ENCODE measurements around the gene KCNT2. TPM values are rescaled to one million over a fixed set of nuclear protein-coding genes. Genes with fewer than 3 reads are reported as not detected.

KCNT2 gene
- polyA plus RNA-seq, 1 of the 3 experiments (the other 2 are of a cell fraction), result 0.56 TPM

DNA sequence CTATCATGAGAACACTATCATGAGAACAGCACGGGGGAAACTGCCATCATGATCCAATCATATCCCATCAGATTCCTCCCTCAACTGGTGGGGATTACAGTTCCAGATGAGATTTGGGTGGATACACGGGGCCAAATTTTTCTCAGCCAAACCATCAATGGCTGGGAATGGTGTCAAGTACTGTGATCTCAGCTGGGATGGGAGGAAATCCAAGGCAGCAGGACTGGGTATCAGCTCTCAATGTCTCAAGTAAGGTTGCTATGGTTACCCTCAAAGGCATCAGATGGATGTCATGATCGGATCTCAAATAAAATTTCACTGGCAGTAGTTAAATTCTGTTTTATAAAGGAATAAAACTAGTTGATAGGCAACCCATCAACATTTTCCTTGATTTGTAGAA lies 399.0 kb downstream of the KCNT2 start (continued):
- TF ChIP-seq, protein P1, sequence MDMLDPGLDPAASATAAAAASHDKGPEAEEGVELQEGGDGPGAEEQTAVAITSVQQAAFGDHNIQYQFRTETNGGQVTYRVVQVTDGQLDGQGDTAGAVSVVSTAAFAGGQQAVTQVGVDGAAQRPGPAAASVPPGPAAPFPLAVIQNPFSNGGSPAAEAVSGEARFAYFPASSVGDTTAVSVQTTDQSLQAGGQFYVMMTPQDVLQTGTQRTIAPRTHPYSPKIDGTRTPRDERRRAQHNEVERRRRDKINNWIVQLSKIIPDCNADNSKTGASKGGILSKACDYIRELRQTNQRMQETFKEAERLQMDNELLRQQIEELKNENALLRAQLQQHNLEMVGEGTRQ (IDR thresholded peaks at IDR 0.05; ENCODE audit: borderline replicate concordance, low read depth, low read length), result no peak
- no peak for TF ChIP-seq YY1 (IDR thresholded peaks at IDR 0.05; ENCODE audit: low read depth)

DNA sequence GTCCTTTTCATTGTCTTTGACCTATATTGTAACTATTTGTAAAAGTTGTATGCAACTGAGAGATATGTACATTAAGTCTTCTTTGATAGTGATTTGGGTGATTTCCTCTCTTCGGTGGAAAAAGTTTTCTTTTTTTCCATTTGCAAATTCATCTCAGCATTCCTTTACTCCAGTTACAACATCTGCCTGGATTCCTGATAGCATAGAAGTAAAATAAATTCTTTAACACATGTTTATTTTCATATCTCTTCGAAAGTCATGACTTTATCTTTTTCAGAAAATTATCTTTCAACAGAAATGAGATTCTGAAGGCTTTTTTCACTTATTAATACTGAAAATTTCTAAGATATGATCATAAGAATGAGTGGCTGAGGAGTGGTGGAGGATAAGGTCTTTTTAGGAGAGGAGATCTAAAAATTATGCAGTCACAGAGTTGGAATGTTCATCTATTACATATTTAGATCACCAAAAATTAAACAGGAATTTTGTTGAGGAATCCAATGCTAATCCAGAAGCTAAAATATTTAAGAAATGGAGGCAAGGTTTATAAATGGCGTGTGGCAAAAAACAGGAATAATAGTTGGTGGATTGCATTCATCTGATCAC lies 400.5 kb downstream of the KCNT2 start:
- no peak overlapping the region for H3K9ac ChIP-seq
- no peak overlapping the region for H3K27ac ChIP-seq (ENCODE audit: low read depth in 2 of 2, low read length in 1 of 2)
- H3K9me2 ChIP-seq, result no peaks in the 10 kb centered on the region
- 70% methylated on average over 3 of the region's 3 CpGs for WGBS (ENCODE audit: low lambda C conversion rate)
- ChIA-PET POLR2A (no interaction called here), CTCF (no interaction called here)
- H3K79me2 ChIP-seq (ENCODE audit: insufficient read depth), result no peaks in the 10 kb centered on the region
- H3K4me3 ChIP-seq (ENCODE audit: low read depth in 2 of 2, low read length in 1 of 2), result no peak overlapping the region
- H2AFZ ChIP-seq (ENCODE audit: low read depth), result no peak overlapping the region
- H4K20me1 ChIP-seq (ENCODE audit: insufficient read depth), result no peaks in the 10 kb centered on the region
- H3K4me1 ChIP-seq (ENCODE audit: control insufficient read depth in 1 of 2, insufficient read depth in 2 of 2, low read depth in 1 of 2, low read length in 1 of 2), result peaks cover 0 to 2% of the 10 kb centered on the region in 2 experiments; a peak in 2 of 4 replicates
- H3K27me3 ChIP-seq (ENCODE audit: insufficient read depth), result no peaks in the 10 kb centered on the region
- TF ChIP-seq JUND (IDR thresholded peaks at IDR 0.05) (no peak), GABPA (IDR thresholded peaks at IDR 0.05; ENCODE audit: low read depth) (no peak), NRF1 (IDR thresholded peaks at IDR 0.05; ENCODE audit: low read depth, low read length) (no peak), CHD2 (IDR thresholded peaks at IDR 0.05; ENCODE audit: low read length, partially characterized antibody) (no peak), SMC3 (IDR thresholded peaks at IDR 0.05; ENCODE audit: low read depth, low read length) (no peak), NFIC (IDR thresholded peaks at IDR 0.05; ENCODE audit: borderline replicate concordance) (no peak), EZH2phosphoT487 (IDR thresholded peaks at IDR 0.05; ENCODE audit: borderline replicate concordance, low read depth) (no peak), SIN3A (IDR thresholded peaks at IDR 0.05; ENCODE audit: borderline replicate concordance, low read depth, low read length) (no peak), FOXJ3 (CRISPR knock-in tag; IDR thresholded peaks at IDR 0.05) (no peak), MXI1 (IDR thresholded peaks at IDR 0.05; ENCODE audit: low read depth, low read length) (no peak), RFX5 (IDR thresholded peaks at IDR 0.05; ENCODE audit: low read length) (no peak)
- TF ChIP-seq, protein P2, sequence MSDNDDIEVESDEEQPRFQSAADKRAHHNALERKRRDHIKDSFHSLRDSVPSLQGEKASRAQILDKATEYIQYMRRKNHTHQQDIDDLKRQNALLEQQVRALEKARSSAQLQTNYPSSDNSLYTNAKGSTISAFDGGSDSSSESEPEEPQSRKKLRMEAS (IDR thresholded peaks at IDR 0.05; ENCODE audit: low read depth), result no peak
- TF ChIP-seq, protein P3, sequence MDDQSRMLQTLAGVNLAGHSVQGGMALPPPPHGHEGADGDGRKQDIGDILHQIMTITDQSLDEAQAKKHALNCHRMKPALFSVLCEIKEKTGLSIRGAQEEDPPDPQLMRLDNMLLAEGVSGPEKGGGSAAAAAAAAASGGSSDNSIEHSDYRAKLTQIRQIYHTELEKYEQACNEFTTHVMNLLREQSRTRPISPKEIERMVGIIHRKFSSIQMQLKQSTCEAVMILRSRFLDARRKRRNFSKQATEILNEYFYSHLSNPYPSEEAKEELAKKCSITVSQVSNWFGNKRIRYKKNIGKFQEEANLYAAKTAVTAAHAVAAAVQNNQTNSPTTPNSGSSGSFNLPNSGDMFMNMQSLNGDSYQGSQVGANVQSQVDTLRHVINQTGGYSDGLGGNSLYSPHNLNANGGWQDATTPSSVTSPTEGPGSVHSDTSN (IDR thresholded peaks at IDR 0.05), result no peak
- TF ChIP-seq, protein P4, sequence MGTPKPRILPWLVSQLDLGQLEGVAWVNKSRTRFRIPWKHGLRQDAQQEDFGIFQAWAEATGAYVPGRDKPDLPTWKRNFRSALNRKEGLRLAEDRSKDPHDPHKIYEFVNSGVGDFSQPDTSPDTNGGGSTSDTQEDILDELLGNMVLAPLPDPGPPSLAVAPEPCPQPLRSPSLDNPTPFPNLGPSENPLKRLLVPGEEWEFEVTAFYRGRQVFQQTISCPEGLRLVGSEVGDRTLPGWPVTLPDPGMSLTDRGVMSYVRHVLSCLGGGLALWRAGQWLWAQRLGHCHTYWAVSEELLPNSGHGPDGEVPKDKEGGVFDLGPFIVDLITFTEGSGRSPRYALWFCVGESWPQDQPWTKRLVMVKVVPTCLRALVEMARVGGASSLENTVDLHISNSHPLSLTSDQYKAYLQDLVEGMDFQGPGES (IDR thresholded peaks at IDR 0.05; ENCODE audit: low read depth, low read length), result no peak
- TF ChIP-seq, protein P1 (IDR thresholded peaks at IDR 0.05; ENCODE audit: borderline replicate concordance, low read depth, low read length), result no peak
- no peaks in the 10 kb centered on the region for H3K36me3 ChIP-seq (replicated peaks in 1 of 2; ENCODE audit: control insufficient read depth in 1 of 2, insufficient read depth in 2 of 2, low read length in 1 of 2)
- H3K9me3 ChIP-seq, result no peaks in the 10 kb centered on the region
- H3K4me2 ChIP-seq, result no peak overlapping the region
- no peaks in the 10 kb centered on the region for H3F3A ChIP-seq (replicated peaks; ENCODE audit: insufficient read depth)
- DNase-seq, result no peak
